Measurements from ENCODE around the gene ACTA1. TPM values are rescaled to one million over a fixed set of nuclear protein-coding genes. Genes with fewer than 3 reads are reported as not detected.

The ACTA1 gene
- polyA plus RNA-seq, 2 of the 4 experiments (the other 2 are of a cell fraction), result 0.16 to 0.25 TPM

GRCh38 chr1:229383188-229383587, 50.7 kb downstream of the ACTA1 start:
- Histone ChIP-seq H3K4me3 (no peak overlapping the region), H3K9me3 (no peaks in the 10 kb centered on the region), H3K4me1 (0 out of 3 replicates have a peak, but pooled peaks cover 4% of the 10 kb centered on the region), H3K27ac (no peak overlapping the region), H3K4me2 (no peak overlapping the region)
- 93% methylated on average over 3 of the region's 3 CpGs for WGBS (ENCODE audit: missing lambda C conversion rate)
- CTCF ChIA-PET, result interaction anchor here (1.0 to 1.3 kb wide), 2 partner anchors 15 to 174 kb away, joined by 3 read pairs; no protein-coding TSS in a partner anchor
- TF ChIP-seq CEBPB (IDR thresholded peaks at IDR 0.05) (no peak), MYC (IDR thresholded peaks at IDR 0.05; ENCODE audit: borderline replicate concordance, low read length) (no peak), RFX5 (IDR thresholded peaks at IDR 0.05) (no peak), EHMT2 (IDR thresholded peaks at IDR 0.05; ENCODE audit: low read depth) (no peak), CBX2 (IDR thresholded peaks at IDR 0.05; ENCODE audit: borderline replicate concordance, low read depth) (no peak), HEYL (CRISPR knock-in tag; IDR thresholded peaks at IDR 0.05) (no peak), FOSB (CRISPR knock-in tag; IDR thresholded peaks at IDR 0.05) (no peak), HOXA7 (CRISPR knock-in tag; IDR thresholded peaks at IDR 0.05) (no peak)
- no peak for DNase-seq (ENCODE audit: low read depth in 1 of 2, low spot score in 1 of 2)
- POLR2A ChIA-PET, result no interaction called here
- ATAC-seq, result no peak
- no peak for FAIRE-seq

Small RNA genes lying within 50 kb of the gene (small RNA-seq; reads per million reads assigned to genes)
- gene RN7SKP276, result 0 reads per million in 6 experiments
- gene RNU6-180P, result 0 to 7.3 (median 0.43) reads per million in 6 experiments

Other genes starting within 250 kb of the ACTA1 start
- gene RAB4A, start 163.0 kb downstream of the ACTA1 start, polyA plus RNA-seq (2011; rRNA removed), result 20.6 and 38.4 TPM in 2 replicates
- 31.0 to 31.7 TPM (median 31.5 TPM) in 3 replicates for gene RAB4A, start 163.0 kb downstream of the ACTA1 start, polyA plus RNA-seq (2017; fragmentation: RNase III; extraction: RNeasy Plus Mini Kit Qiagen cat#74134 plus additional on column Dnase treatment)
- 7.2 and 9.1 TPM in 2 replicates for gene CCSAP, start 91.0 kb downstream of the ACTA1 start, polyA plus RNA-seq (2011; rRNA removed)
- gene CCSAP, start 91.0 kb downstream of the ACTA1 start, polyA plus RNA-seq (2017; fragmentation: RNase III; extraction: RNeasy Plus Mini Kit Qiagen cat#74134 plus additional on column Dnase treatment), result 6.1 to 6.4 TPM (median 6.1 TPM) in 3 replicates
- 43.2 and 45.9 TPM in 2 replicates for gene NUP133, start 74.2 kb upstream of the ACTA1 start, polyA plus RNA-seq (2011; rRNA removed)
- gene NUP133, start 74.2 kb upstream of the ACTA1 start, polyA plus RNA-seq (2017; fragmentation: RNase III; extraction: RNeasy Plus Mini Kit Qiagen cat#74134 plus additional on column Dnase treatment), result 19.7 to 20.6 TPM (median 19.8 TPM) in 3 replicates
- 15.1 and 16.3 TPM in 2 replicates for gene ABCB10, start 124.6 kb upstream of the ACTA1 start, polyA plus RNA-seq (2011; rRNA removed)
- gene ABCB10, start 124.6 kb upstream of the ACTA1 start, polyA plus RNA-seq (2017; fragmentation: RNase III; extraction: RNeasy Plus Mini Kit Qiagen cat#74134 plus additional on column Dnase treatment), result 12.5 to 13.9 TPM (median 12.9 TPM) in 3 replicates
- 25.0 and 27.7 TPM in 2 replicates for gene TAF5L, start 192.0 kb upstream of the ACTA1 start, polyA plus RNA-seq (2011; rRNA removed)
- 17.4 to 19.1 TPM (median 18.8 TPM) in 3 replicates for gene TAF5L, start 192.0 kb upstream of the ACTA1 start, polyA plus RNA-seq (2017; fragmentation: RNase III; extraction: RNeasy Plus Mini Kit Qiagen cat#74134 plus additional on column Dnase treatment)
- 15.7 and 19.6 TPM in 2 replicates for gene URB2, start 192.2 kb upstream of the ACTA1 start, polyA plus RNA-seq (2011; rRNA removed)
- gene URB2, start 192.2 kb upstream of the ACTA1 start, polyA plus RNA-seq (2017; fragmentation: RNase III; extraction: RNeasy Plus Mini Kit Qiagen cat#74134 plus additional on column Dnase treatment), result 13.7 to 15.6 TPM (median 14.1 TPM) in 3 replicates